K562 (cell line): ENCODE data around the gene CCND3. TPM values are rescaled to one million over a fixed set of nuclear protein-coding genes. Genes with fewer than 3 reads are reported as not detected.

Source experiments
- ARID3A ChIP-seq: IDR thresholded peaks from 2 replicates; pipeline ENCODE4 v1.6.1; 2012; ENCODE audit warnings: low read depth, low read length, improper control_type of control experiment, borderline replicate concordance
- BCLAF1 ChIP-seq, 2 experiments: fragments of 450-650 bp in 1 of 2; IDR thresholded peaks; 2 replicates each; pipeline ENCODE4 v1.6.1; 2011 to 2017; ENCODE audit warnings: low read depth in 2 of 2, antibody characterized with exemption in 1 of 2, borderline replicate concordance in 1 of 2, low read length in 1 of 2, mild to moderate bottlenecking in 1 of 2, mixed read lengths in 1 of 2; ENCODE audit not compliant: control insufficient read depth in 1 of 2
- CXXC5 ChIP-seq: fragments of 250-450 bp; sonication (Bioruptor Pico); IDR thresholded peaks from 2 replicates; pipeline ENCODE4 v1.8.0; 2022; ENCODE audit warnings: inconsistent platforms, mild to moderate bottlenecking, moderate library complexity
- ESRRA ChIP-seq: fragments of 450-650 bp; IDR thresholded peaks from 2 replicates; pipeline ENCODE4 v1.6.1; 2014; ENCODE audit warnings: low read depth, mild to moderate bottlenecking, moderate library complexity, borderline replicate concordance
- KAT7 ChIP-seq: sonication (generic); formaldehyde crosslinking; IDR thresholded peaks from 2 replicates; pipeline ENCODE4 v1.8.0; 2022; ENCODE audit warnings: missing genetic modification reagents, mild to moderate bottlenecking, borderline replicate concordance
- MAX ChIP-seq: sonication (generic); formaldehyde crosslinking; IDR thresholded peaks from 2 replicates; pipeline ENCODE4 v1.9.0; 2022; ENCODE audit warnings: mild to moderate bottlenecking, missing genetic modification reagents
- NKRF ChIP-seq: fragments of 450-650 bp; IDR thresholded peaks from 2 replicates; pipeline ENCODE4 v1.6.1; 2016; ENCODE audit warnings: borderline replicate concordance
- PPARD ChIP-seq: fragments of 250-450 bp; sonication (Bioruptor Pico); IDR thresholded peaks from 2 replicates; pipeline ENCODE4 v1.8.0; 2022; ENCODE audit warnings: inconsistent platforms, mild to moderate bottlenecking, moderate library complexity
- RAD51 ChIP-seq: fragments of 450-650 bp; IDR thresholded peaks from 2 replicates; pipeline ENCODE4 v1.7.1; 2016; ENCODE audit warnings: low read depth, mild to moderate bottlenecking, borderline replicate concordance
- RBM15 ChIP-seq: fragments of 200-400 bp; formaldehyde crosslinking; IDR thresholded peaks from 2 replicates; pipeline ENCODE4 v1.6.1; 2018; ENCODE audit warnings: mild to moderate bottlenecking, low read length, moderate library complexity; ENCODE audit not compliant: insufficient read depth
- SLC30A9 ChIP-seq: fragments of 250-450 bp; sonication (Bioruptor Pico); IDR thresholded peaks from 2 replicates; pipeline ENCODE4 v1.8.0; 2022; ENCODE audit warnings: mild to moderate bottlenecking, moderate library complexity
- SMARCA5 ChIP-seq: fragments of 450-650 bp; IDR thresholded peaks from 2 replicates; pipeline ENCODE4 v1.6.1; 2016
- SMC3 ChIP-seq: conservative IDR thresholded peaks from 2 replicates; pipeline ENCODE4 v1.6.1; 2011; ENCODE audit warnings: low read depth, low read length, improper control_type of control experiment; ENCODE audit not compliant: insufficient read depth
- TOE1 ChIP-seq, 2 experiments: fragments of 450-650 bp in 1 of 2; sonication (generic) in 1 of 2; formaldehyde crosslinking in 1 of 2; IDR thresholded peaks; 2 replicates each; pipeline versions ENCODE4 v1.7.1 to v1.8.0; 2016 to 2022; ENCODE audit warnings: borderline replicate concordance in 2 of 2, mild to moderate bottlenecking in 2 of 2, antibody characterized with exemption in 1 of 2, inconsistent platforms in 1 of 2, low read depth in 1 of 2, missing genetic modification reagents in 1 of 2, moderate library complexity in 1 of 2
- ZNF232 ChIP-seq: sonication (generic); formaldehyde crosslinking; IDR thresholded peaks from 2 replicates; pipeline ENCODE4 v1.8.0; 2022; ENCODE audit warnings: mild to moderate bottlenecking, missing genetic modification reagents
- ZNF511 ChIP-seq: sonication (generic); formaldehyde crosslinking; IDR thresholded peaks from 2 replicates; pipeline ENCODE4 v1.8.0; 2022; ENCODE audit warnings: mild to moderate bottlenecking, missing genetic modification reagents
- ZNF830 ChIP-seq: fragments of 250-450 bp; sonication (Bioruptor Pico); IDR thresholded peaks from 2 replicates; pipeline ENCODE4 v1.5.0; 2021; ENCODE audit warnings: mild to moderate bottlenecking
- ZZZ3 ChIP-seq: fragments of 450-650 bp; IDR thresholded peaks from 2 replicates; pipeline ENCODE4 v1.6.1; 2016; ENCODE audit warnings: antibody characterized with exemption, mild to moderate bottlenecking, moderate library complexity
- polyA plus RNA-seq, 8 experiments: library from polyadenylated mRNA; depleted of rRNA in 4 of 8; stranded (reverse) in 5 of 8; unstranded in 3 of 8; fragments of >200 nt; fragmentation: Nextera tagmentation in 2 of 8; fragmentation: Illumina TruSeq in 1 of 8; extraction: Ambion mirVana in 2 of 8; extraction: Trizol in 1 of 8; gene quantifications; 2 replicates each; pipeline versions ENCODE4 v1.2.1 to v1.2.3, GENCODE V29; 2011 to 2014; ENCODE audit warnings: inconsistent platforms in 1 of 8, missing spikeins in 1 of 8
- total RNA-seq, 7 experiments: library from RNA; depleted of rRNA in 6 of 7; stranded (reverse); fragments of >200 nt in 6 of 7; fragmentation: Illumina TruSeq in 2 of 7; extraction: Trizol in 2 of 7; gene quantifications; 2 replicates each; pipeline versions ENCODE4 v1.2.1 to v1.2.3, GENCODE V29; 2011 to 2021; ENCODE audit warnings: low replicate concordance in 1 of 7

Gene CCND3
- total and polyA plus RNA-seq, 9 of the 15 experiments (the other 6 are each of a cell fraction or from before 2014, with no cell fraction given) = 21.5 to 204 (median 97.4) TPM

- TF ChIP-seq NKRF (0 out of 2 replicates have a peak, but pooled peaks have one; percentile 20), KAT7 (CRISPR knock-in tag) (no peak), SLC30A9 (CRISPR knock-in tag) (no peak), ZZZ3 (no peak), SMC3 (no peak), TOE1 (IDR thresholded peaks at IDR 0.05; ENCODE audit: borderline replicate concordance) (peak; percentile 80), TOE1 (CRISPR knock-in tag; IDR thresholded peaks at IDR 0.05; ENCODE audit: borderline replicate concordance, low read depth) (no peak), PPARD (CRISPR knock-in tag) (no peak), CXXC5 (CRISPR knock-in tag) (no peak), RBM15 (no peak), ESRRA (no peak), ZNF511 (CRISPR knock-in tag) (no peak), RAD51 (no peak), ZNF232 (CRISPR knock-in tag) (no peak), BCLAF1 (IDR thresholded peaks at IDR 0.05; ENCODE audit: borderline replicate concordance in 1 of 2, control insufficient read depth in 1 of 2, low read depth in 2 of 2, low read length in 1 of 2) (no peak), MAX (CRISPR knock-in tag) (peak; percentile 22; the same call in 1 of the 2 replicates), ZNF830 (CRISPR knock-in tag) (no peak), ARID3A (no peak), SMARCA5 (peak; percentile 61; the same call in 1 of the 2 replicates)
Measured at GRCh38 chr6:41964201-41964887, 22.7 kb upstream of the CCND3 start (continued).
